GM19099 (cell line): ENCODE results near the gene LIN7C.

ENCODE experiments used
- POLR2A ChIP-seq: IDR thresholded peaks from 3 replicates; pipeline ENCODE4 v1.6.1; 2011; ENCODE audit warnings: low read depth; ENCODE audit not compliant: insufficient read length; ENCODE audit errors: extremely low read depth

LIN7C gene

DNA sequence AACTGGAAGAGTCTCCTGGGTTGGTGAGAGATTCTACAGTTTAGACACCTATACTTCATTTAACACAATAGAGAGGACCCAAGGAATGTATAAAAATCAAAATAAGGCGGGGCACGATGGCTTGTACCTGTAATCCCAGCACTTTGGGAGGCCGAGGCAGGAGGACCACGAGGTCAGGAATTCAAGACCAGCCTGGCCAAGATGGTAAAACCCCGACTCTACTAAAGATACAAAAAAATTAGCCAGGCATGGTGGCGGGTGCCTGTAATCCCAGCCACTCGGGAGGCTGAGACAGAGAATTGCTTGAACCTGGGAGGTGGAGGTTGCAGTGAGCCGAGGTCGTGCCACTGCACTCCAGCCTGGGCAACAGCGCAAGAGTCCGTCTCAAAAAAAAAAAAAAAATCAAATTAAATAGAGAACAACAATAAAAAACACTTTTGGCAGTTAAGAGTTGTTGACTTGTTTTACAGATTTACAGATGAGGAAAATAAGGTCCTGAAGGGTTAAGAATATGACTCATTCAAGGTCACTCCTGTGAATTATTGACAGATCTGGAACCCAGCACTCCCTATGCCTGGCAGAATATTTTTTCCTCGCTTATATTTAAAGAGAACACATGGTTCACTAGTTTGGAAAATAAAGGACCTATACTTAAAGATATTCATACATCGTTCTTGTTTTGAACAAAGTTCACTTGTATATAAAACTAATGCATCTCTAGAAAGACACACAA, 39.2 kb downstream of the LIN7C start:
- no peak for TF ChIP-seq POLR2A

GRCh38 chr11:27466363-27466762, 40.2 kb downstream of the LIN7C start:
- TF ChIP-seq POLR2A: no peak

DNA sequence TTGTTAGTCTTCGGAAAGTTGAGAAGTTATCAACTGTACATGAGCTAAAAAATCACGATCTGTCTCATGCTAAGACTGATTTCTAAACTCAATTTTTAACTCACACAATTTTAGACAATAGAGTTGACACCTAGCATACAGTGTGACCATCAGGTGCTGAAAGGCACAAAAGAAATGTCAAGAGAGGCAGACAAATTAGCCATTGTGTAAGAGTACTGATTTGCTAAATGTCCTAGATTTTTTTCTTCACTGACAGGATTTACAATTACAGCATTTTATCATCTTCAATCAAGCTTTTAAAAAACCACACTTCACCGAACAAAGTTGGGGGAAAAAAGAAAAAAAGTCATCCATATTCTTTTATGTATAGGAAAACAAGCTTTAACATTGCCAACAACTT, 40.9 kb downstream of the LIN7C start:
- no peak for TF ChIP-seq POLR2A

GRCh38 chr11:27464909-27465308, 41.7 kb downstream of the LIN7C start:
- no peak for TF ChIP-seq POLR2A

DNA sequence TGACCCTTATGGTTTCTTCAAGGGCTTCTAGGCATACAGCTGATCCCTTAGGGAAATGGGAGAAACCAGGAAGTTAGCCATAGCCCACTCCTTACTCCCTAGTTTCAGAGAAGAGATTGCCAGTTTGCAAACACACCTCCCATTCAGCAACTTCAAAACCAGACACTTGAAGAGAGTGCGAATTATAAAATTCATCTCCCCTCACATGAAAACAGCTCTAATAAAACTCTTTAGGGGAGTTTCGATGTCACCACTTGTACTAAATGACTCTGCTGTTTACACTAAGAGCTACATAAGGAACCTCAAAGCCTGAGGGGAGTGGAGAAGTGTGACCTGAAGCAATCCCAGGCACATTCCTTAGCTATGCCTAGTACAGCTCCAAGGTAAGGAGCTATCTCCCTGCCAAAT, 42.3 kb downstream of the LIN7C start:
- no peak for TF ChIP-seq POLR2A

- no peak for TF ChIP-seq POLR2A
These were observed 44.0 kb downstream of the LIN7C start for GRCh38 chr11:27462543-27462942.

- TF ChIP-seq POLR2A: no peak
These were observed 46.2 kb downstream of the LIN7C start for GRCh38 chr11:27460158-27460978.

GRCh38 chr11:27459191-27459590, 47.4 kb downstream of the LIN7C start:
- TF ChIP-seq POLR2A: no peak

GRCh38 chr11:27458182-27458581, 48.4 kb downstream of the LIN7C start:
- TF ChIP-seq POLR2A: no peak

- no peak for TF ChIP-seq POLR2A
These were observed 49.7 kb downstream of the LIN7C start for GRCh38 chr11:27456795-27457329.

- no peak for TF ChIP-seq POLR2A
These were observed 50.3 kb downstream of the LIN7C start for GRCh38 chr11:27456140-27456794.

DNA sequence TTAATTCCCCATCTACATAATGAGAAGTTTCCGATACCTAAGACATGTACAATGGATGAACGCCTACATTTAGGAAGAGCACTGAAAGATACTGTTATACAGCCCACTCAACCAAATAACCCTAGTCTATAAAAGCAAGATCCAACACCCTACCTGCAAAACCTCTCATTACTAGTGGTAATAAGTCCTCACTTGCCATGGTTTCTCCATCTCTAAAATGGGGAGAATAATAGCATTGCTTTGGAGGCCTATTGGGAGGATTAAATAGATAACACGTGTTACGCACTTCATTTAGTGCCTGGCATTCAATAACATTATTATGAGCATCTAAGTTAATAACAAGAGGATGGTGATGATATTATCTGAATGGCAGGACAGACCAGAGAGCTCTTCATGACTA, 50.9 kb downstream of the LIN7C start:
- no peak for TF ChIP-seq POLR2A

DNA sequence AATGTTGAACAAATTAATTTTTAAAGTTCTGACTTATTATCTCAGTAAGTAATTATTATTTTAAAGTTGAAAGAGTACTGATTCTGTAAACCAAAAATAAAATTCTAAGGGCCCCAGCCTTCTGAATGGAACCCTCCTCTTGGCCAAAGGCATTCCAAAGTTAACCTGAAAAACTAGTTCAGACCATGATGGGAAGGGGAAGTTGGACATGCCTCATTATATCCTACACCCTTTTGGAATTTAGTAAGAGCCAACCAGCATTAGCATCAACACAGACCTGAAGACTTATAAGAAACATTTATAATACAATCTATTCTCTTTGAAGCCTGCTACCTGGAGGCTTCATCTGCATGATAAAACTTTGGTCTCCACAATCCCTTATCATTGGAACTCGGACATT, 52.9 kb downstream of the LIN7C start:
- no peak for TF ChIP-seq POLR2A

GRCh38 chr11:27452147-27452546, 54.4 kb downstream of the LIN7C start:
- TF ChIP-seq POLR2A: no peak

DNA sequence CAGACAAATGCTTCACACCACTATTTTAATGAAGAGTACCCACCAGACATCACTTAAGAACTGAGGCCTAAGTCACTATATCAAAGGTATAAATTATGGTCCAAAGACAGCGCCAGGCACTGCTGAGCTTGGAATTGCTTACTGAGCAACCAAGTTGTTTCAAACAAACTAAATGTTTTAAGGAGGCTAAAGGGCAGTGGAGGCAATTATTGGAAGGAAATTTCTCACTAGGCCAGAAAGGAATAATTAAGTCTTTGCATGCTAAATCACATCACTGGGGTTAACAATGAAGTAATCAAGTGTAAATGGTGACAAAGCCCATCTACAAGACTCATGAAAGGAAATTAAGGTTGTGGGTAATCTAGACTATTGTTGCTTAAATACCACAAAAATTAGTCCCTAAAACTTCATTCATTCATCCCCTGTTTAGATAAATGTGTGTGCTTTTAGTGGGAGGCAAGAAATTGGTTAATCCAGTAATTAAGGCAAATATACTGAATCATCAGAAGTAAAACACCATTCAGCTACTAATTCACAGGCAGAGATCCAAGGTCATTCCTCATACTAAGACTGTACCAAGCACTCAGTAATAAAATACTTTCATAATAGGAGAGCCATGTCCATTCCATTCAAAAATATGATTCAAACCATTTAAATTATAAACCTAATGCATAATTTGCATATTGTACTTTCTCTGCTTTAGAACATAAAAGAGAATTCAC, 55.2 kb downstream of the LIN7C start:
- TF ChIP-seq POLR2A: no peak

- TF ChIP-seq POLR2A: no peak
These were observed 59.0 kb downstream of the LIN7C start for GRCh38 chr11:27447288-27448183.
